Measurements from ENCODE around the gene GRIK5.
"Not testable (repeated sequence)": the region's sequence is repeated elsewhere in the genome, so short reads cannot be mapped to it uniquely, and the experiment has no call there.

The GRIK5 gene

GRCh38 chr19:42051166-42052115, 18.6 kb downstream of the GRIK5 start:
- DNase-seq (ENCODE audit: low read depth), result no peak

DNA sequence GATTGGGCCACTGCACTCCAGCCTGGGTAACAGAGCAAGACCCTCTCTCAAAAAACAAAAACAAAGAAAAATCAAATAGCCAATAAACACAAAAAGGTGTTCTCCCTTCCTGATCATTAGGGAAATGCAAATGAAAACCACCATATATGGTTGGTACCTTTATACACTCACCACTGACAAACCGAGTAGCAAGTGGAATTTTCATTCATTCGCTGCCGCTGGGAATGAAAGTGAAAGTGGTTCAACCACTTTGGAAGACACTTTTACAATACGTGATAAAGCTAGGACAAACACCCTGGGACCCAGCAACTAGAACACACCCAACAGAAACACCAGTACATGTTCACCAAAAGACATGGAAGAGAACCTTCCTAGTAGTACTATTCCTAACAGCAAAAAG, 21.0 kb downstream of the GRIK5 start:
- DNase-seq (ENCODE audit: low read depth), result no peak

DNA sequence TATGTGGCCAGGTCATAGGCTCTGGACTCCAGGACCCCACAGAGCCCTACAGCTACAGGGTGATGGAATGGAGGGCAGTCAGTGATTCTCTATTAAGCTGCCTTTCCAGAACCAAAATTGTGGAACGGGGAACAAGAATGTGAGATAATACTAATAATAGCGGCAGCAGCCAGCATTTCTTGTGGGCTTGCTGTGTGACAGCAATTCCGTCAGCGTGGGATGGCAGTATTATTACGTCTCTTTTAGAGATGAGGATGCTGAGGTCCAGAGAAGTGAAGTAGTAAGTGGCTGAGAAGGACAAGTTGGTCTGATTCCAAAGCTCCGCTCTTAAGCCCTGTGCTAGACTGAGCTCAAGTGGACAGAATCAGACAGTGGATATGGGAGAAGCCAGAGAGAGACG, 24.4 kb downstream of the GRIK5 start:
- DNase-seq (ENCODE audit: low read depth), result no peak

- DNase-seq (ENCODE audit: low read depth), result no peak
Observed at GRCh38 chr19:42042455-42043170, 27.4 kb downstream of the GRIK5 start.

DNA sequence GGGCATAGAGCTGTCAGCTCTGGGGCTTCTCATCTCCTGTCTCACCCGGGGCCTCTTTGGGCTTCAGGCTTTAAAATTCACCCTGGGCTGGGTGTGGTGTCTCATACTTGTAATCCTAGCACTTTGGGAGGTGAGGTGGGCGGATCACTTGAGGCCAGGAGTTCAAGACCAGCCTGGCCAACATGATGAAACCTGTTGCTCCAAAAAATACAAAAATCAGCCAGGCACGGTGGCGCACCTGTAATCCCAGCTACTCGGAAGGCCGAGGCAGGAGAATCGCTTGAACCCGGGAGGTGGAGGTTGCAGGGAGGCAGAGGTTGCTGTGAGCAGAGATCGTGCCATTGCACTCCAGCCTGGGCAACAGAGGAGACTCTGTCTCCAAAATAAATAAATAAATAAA, 29.5 kb downstream of the GRIK5 start:
- DNase-seq (ENCODE audit: low read depth), result not testable (repeated sequence)

DNA sequence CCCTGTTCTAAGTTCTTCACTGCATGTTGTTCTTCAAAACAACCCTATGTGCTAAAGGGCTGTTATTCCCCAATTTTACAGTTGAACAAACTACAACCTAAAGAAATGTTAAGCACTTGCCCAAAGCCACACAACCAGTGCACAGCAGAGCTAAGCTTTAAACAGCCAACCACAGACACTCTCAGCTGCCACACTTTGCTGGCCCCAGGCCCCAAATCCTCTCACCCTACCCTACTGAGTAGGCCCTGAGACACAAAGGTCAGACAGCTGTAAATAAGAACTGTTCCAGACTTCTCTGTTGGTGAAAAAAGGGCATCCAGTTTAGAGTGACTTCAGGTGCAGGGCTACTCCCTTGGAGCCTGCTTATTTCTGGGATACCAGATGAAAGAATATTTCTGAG, 30.0 kb downstream of the GRIK5 start:
- DNase-seq (ENCODE audit: low read depth), result no peak

DNA sequence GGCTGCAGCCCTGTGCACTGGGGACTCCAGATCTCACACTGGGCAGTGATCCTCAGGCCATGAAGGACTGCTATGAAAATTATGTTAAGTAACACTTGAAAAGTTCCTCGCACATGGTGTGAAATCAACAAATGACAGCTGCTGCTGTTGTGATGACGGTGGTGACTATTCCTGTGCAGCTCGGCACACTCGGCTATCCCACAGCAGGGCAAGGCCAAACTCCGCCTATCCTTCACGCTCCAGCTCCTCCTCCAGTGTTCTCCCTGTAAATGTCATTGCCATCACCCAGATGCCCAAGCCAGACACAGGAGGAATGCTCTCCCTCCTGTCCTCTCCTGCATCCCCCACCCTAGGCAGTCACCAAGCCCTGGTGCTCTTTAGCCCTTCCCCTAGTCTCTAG, 31.3 kb downstream of the GRIK5 start:
- DNase-seq (ENCODE audit: low read depth), result no peak

DNA sequence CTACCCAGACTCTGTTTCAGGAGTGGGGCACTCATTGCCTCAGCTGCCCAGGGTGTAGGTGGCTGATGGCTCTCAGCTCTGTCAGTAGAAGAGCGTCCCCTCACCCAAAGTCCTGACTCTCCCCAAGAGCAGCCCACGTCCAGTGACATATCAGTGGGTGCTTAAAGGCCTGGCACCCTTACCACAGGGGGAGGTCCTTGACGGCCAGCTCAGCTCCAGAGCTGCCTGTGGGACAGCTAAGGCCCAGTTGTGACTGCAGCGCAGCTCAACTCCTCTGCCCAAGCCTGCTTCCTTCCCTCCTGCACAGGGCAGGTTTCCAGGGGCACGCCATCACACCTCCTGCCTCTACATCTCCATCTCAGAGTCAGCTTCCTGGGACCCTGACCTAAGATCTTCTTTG, 32.4 kb downstream of the GRIK5 start:
- DNase-seq (ENCODE audit: low read depth), result no peak

- DNase-seq (ENCODE audit: low read depth), result peak; percentile 22
Observed at GRCh38 chr19:42034640-42035391, 35.2 kb downstream of the GRIK5 start.

GRCh38 chr19:42033413-42033812, 36.6 kb downstream of the GRIK5 start:
- no peak for DNase-seq (ENCODE audit: low read depth)

- DNase-seq (ENCODE audit: low read depth), result no peak
Observed at GRCh38 chr19:42032431-42032830, 37.6 kb downstream of the GRIK5 start.

DNA sequence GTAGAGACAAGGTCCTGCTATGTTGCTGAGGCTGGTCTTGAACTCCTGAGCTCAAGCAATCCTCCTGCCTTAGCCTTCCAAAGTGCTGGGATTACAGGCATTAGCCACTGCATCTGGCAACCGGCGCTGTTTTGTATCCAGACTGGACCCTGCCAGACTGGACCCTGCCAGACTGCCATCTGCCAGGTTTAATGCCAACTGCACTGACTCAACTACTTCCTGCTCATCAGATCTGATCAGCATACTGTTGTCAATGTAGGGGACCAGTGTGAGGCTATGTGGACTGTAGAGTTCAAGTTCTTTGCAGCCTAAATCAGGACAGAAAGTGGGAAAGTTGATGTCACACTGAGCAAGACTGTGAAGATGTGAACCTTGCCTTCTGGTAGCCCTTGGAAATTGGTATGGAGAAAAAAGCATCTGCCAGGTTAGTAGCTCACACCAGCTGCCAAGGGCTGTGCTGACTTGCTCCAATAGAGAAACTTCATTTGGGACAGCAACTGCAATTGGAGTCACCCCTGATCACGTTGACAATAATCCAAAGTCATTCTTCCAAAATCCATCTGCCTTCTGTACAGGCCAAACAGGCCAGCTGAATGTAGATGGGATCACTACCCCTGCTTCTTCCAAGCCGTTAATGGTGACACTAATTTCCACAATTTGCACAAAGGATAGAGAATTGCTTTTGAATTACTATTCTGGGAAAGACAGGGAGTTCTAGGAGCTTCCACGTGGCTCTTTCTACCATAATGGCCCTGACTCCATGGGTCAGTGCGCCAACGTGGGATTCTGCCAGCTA, 39.2 kb downstream of the GRIK5 start:
- DNase-seq (ENCODE audit: low read depth), result no peak

GRCh38 chr19:42028304-42029216, 41.4 kb downstream of the GRIK5 start:
- no peak for DNase-seq (ENCODE audit: low read depth)

DNA sequence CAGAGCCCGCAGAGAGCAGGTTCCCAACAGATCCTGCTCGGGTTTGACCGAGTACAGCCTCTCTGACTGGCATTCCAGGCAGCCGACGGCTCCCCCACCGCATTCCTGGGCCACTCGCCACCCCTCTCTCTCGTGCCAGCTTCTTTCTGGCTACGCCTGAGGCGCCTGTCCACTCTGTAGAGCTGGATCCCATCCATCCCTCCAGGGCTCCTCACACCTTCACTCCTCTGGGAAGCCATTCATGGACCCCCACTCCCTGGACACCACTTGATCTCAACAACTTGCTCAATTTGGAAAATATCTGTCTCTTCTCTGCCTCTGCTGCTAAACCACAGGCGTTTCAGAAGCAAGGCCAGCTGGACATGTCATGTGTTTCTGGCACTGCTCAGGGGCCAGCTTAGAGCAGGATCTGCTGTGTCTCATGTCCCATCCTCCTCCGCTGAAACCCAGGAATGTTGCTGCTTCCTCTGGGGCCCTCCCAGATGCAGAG, 45.3 kb downstream of the GRIK5 start:
- DNase-seq (ENCODE audit: low read depth), result no peak

DNA sequence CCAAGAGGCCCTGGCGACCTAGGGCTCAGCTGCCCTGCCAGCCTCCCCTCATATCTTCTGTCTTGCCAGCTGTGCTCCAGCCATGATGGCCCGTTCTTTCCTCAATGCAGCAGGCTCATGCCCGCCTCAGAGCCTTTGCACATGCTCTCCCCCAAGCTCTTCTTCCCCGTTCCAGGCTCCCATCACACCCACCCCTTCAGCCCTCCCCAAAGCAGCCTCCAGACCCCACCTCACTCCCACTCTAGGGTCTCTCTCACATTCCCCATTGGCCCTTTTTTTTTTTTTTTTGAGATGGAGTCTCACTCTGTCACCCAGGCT, 46.1 kb downstream of the GRIK5 start:
- DNase-seq (ENCODE audit: low read depth), result no peak

DNA sequence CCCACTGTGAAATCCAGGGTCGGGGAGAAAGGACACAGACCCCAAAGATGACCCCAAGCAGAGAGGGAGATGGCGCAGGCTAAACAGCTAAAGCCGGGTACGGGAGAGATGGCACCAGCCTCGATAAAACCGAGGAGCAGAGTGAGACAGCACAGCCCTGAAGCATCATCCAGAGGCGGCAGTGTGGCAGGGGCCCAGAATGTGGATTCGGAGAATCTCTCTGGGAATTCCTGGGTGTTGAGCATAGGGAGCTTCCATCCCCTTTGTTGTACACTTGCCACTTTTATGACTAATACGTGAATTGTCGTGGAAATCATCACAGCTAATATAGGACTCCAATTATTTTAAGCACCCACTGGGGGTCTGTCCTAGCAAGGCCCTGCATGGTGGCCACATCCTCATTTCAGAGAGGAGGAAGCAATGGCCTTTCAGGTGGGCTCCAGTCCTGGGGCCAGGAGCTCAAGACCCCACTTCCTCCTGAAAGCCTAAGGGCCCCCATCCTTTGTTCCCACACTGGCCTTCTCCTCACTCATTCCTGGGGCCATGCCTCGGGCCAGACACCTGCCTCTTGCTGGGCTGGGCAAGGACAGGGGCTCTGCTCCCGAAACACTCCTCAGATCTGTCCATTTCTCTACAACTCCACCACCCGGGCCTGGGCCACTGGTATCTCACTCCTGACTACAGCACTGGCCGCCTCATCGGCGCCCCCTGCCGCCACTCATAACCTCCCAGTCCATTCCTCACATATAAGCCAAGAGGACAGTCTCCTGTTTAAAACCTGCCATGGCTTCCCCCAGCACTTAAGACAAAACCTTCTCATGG, 46.7 kb downstream of the GRIK5 start:
- no peak for DNase-seq (ENCODE audit: low read depth)

GRCh38 chr19:42022616-42023015, 47.4 kb downstream of the GRIK5 start:
- DNase-seq (ENCODE audit: low read depth), result no peak

- no peak for DNase-seq (ENCODE audit: low read depth)
Observed at GRCh38 chr19:42021185-42021584, 48.8 kb downstream of the GRIK5 start.

- no peak for DNase-seq (ENCODE audit: low read depth)
Observed at GRCh38 chr19:42018503-42019193, 51.4 kb downstream of the GRIK5 start.

All from stimulated activated CD8-positive, alpha-beta memory T cell treated with anti-CD3 and anti-CD28 coated beads, Interleukin-12 subunit alpha, Interleukin-12 subunit beta, amount 100 ng/mL, for 4 hours (primary cell).